ENCODE measurements around the gene MYH11. TPM values are rescaled to one million over a fixed set of nuclear protein-coding genes. Genes with fewer than 3 reads are reported as not detected.

The MYH11 gene
- polyA plus RNA-seq, 1 donor (not counting 4 experiments of a cell fraction or from before 2014, with no cell fraction given), result not detected

DNA sequence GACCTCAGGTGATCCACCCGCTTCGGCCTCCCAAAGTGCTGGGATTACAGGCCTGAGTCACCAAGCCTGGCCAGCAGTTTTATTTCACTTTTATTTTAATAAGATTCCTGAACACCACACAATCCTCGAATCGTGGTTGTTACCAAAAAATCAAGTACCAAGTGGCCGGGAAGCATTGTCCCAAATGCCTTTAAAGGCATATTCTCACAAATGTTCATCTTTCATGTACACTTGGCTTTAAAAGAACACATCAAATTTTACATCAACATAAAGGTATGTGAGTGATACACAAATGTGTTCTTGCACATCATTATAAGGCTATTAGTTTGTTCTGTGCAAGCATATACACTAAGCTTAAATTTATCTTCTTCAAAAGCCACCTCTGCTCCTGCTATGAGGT, 8.1 kb upstream of the MYH11 start:
- H3K4me1 ChIP-seq (ENCODE audit: control insufficient read depth, extremely low read depth, insufficient read depth, low read length), result no peaks in the 10 kb centered on the region
- no peaks in the 10 kb centered on the region for H3K79me2 ChIP-seq (ENCODE audit: control insufficient read depth, insufficient read depth, low read length)
- no peak overlapping the region for H3K9ac ChIP-seq (ENCODE audit: control insufficient read depth, extremely low read depth, insufficient read depth, low read length)
- H3K4me3 ChIP-seq (ENCODE audit: control insufficient read depth in 2 of 3, extremely low read depth in 1 of 3, insufficient read depth in 2 of 3, low read depth in 1 of 3, low read length in 3 of 3), result no peak overlapping the region
- H3K9me1 ChIP-seq (ENCODE audit: control insufficient read depth, extremely low read depth, insufficient read depth, low read length), result no peaks in the 10 kb centered on the region
- no peaks in the 10 kb centered on the region for H4K20me1 ChIP-seq (ENCODE audit: control insufficient read depth, extremely low read depth, insufficient read depth, low read length)
- H3K27me3 ChIP-seq (ENCODE audit: control insufficient read depth, extremely low read depth, insufficient read depth, low read length), result no peaks in the 10 kb centered on the region
- TF ChIP-seq EZH2 (IDR thresholded peaks at IDR 0.05; ENCODE audit: low read length) (no peak), CTCF (optimal IDR thresholded peaks at IDR 0.05 in 1 of 3, IDR thresholded peaks at IDR 0.05 in 1 of 3, conservative IDR thresholded peaks at IDR 0.05 in 1 of 3; ENCODE audit: extremely low read depth in 1 of 3, insufficient read depth in 2 of 3, low read length in 3 of 3) (no peak)
- DNase-seq (ENCODE audit: low read depth, low spot score) (no peak), FAIRE-seq (no peak)
- peaks cover 3 to 5% of the 10 kb centered on the region in 2 experiments for H3K36me3 ChIP-seq (ENCODE audit: control insufficient read depth in 2 of 2, extremely low read depth in 1 of 2, insufficient read depth in 2 of 2, low read length in 2 of 2)
- H3K9me3 ChIP-seq (ENCODE audit: control insufficient read depth, low read depth, low read length), result no peaks in the 10 kb centered on the region
- H2AFZ ChIP-seq (ENCODE audit: control insufficient read depth, low read length), result no peak overlapping the region
- H3K4me2 ChIP-seq (ENCODE audit: control insufficient read depth, extremely low read depth, insufficient read depth, low read depth, low read length), result no peak overlapping the region
- dilution Hi-C loops (cut with MboI; ENCODE audit: extremely low pct_ligation_motif_present, low sequenced_read_pairs), result no loop called here
- H3K27ac ChIP-seq (ENCODE audit: control insufficient read depth, insufficient read depth, low read length), result no peak overlapping the region

- no peak for DNase-seq (ENCODE audit: low read depth, low spot score)
Observed at GRCh38 chr16:15861996-15862395, 5.2 kb upstream of the MYH11 start.

More at GRCh38 chr16:15861996-15862395, 5.2 kb upstream of the MYH11 start:
- H3K9me1 ChIP-seq (ENCODE audit: control insufficient read depth, extremely low read depth, insufficient read depth, low read length), result no peaks in the 10 kb centered on the region
- no peak for TF ChIP-seq CTCF (optimal IDR thresholded peaks at IDR 0.05 in 1 of 3, IDR thresholded peaks at IDR 0.05 in 1 of 3, conservative IDR thresholded peaks at IDR 0.05 in 1 of 3; ENCODE audit: extremely low read depth in 1 of 3, insufficient read depth in 2 of 3, low read length in 3 of 3)
- no peak for TF ChIP-seq EZH2 (IDR thresholded peaks at IDR 0.05; ENCODE audit: low read length)
- dilution Hi-C loops (cut with MboI; ENCODE audit: extremely low pct_ligation_motif_present, low sequenced_read_pairs), result no loop called here
- H3K36me3 ChIP-seq (ENCODE audit: control insufficient read depth in 2 of 2, extremely low read depth in 1 of 2, insufficient read depth in 2 of 2, low read length in 2 of 2), result peaks cover 3 to 4% of the 10 kb centered on the region in 2 experiments
- no peaks in the 10 kb centered on the region for H3K9me3 ChIP-seq (ENCODE audit: control insufficient read depth, low read depth, low read length)
- peaks cover 4% of the 10 kb centered on the region for H3K4me1 ChIP-seq (ENCODE audit: control insufficient read depth, extremely low read depth, insufficient read depth, low read length)
- H3K4me2 ChIP-seq (ENCODE audit: control insufficient read depth, extremely low read depth, insufficient read depth, low read depth, low read length), result no peak overlapping the region
- H3K79me2 ChIP-seq (ENCODE audit: control insufficient read depth, insufficient read depth, low read length), result no peaks in the 10 kb centered on the region
- H3K9ac ChIP-seq (ENCODE audit: control insufficient read depth, extremely low read depth, insufficient read depth, low read length), result no peak overlapping the region
- H3K4me3 ChIP-seq (ENCODE audit: control insufficient read depth in 2 of 3, extremely low read depth in 1 of 3, insufficient read depth in 2 of 3, low read depth in 1 of 3, low read length in 3 of 3), result no peak overlapping the region
- no peak overlapping the region for H2AFZ ChIP-seq (ENCODE audit: control insufficient read depth, low read length)
- H3K27ac ChIP-seq (ENCODE audit: control insufficient read depth, insufficient read depth, low read length), result no peak overlapping the region
- FAIRE-seq, result no peak
- H3K27me3 ChIP-seq (ENCODE audit: control insufficient read depth, extremely low read depth, insufficient read depth, low read length), result peaks cover 19% of the 10 kb centered on the region
- no peaks in the 10 kb centered on the region for H4K20me1 ChIP-seq (ENCODE audit: control insufficient read depth, extremely low read depth, insufficient read depth, low read length)
